CD4-positive, CD25-positive, alpha-beta regulatory T cell (primary cell): ENCODE data around the gene AATK. TPM values are rescaled to one million over a fixed set of nuclear protein-coding genes. Genes with fewer than 3 reads are reported as not detected.

Experiments used
- ATAC-seq, 2 donors: fragments of 150-1000 bp; cut with Tn5 transposase; one replicate each; pipeline ENCODE4 v1.10.0; 2021; ENCODE audit warnings: low read depth in 2 of 2, moderate number of reproducible peaks in 2 of 2, moderate library complexity in 1 of 2
- DNase-seq, 3 donors: peaks; one replicate each; pipeline versions ENCODE4 v3.0.0 to v3.0.0-alpha.2; 2012 to 2022; ENCODE audit warnings: mixed read lengths in 1 of 3
- H3K27ac ChIP-seq: one replicate; pipeline ENCODE4 v1.7.0; 2013; ENCODE audit warnings: mild to moderate bottlenecking, low read length; ENCODE audit not compliant: insufficient read depth, poor library complexity, severe bottlenecking
- H3K27me3 ChIP-seq: one replicate; pipeline ENCODE4 v1.7.0; 2013; ENCODE audit warnings: low read length; ENCODE audit not compliant: control insufficient read depth, insufficient read depth
- H3K36me3 ChIP-seq: one replicate; pipeline ENCODE4 v1.7.0; 2013; ENCODE audit warnings: mild to moderate bottlenecking, low read length, moderate library complexity; ENCODE audit not compliant: control insufficient read depth, insufficient read depth
- H3K4me1 ChIP-seq: 2 replicates; pipeline ENCODE4 v1.7.0; 2013; ENCODE audit warnings: mild to moderate bottlenecking, low read length; ENCODE audit not compliant: insufficient read depth, control insufficient read depth, poor library complexity, severe bottlenecking
- H3K4me3 ChIP-seq: one replicate; pipeline ENCODE4 v1.7.0; 2013; ENCODE audit warnings: low read depth, mild to moderate bottlenecking, low read length, moderate library complexity
- H3K9me3 ChIP-seq, 2 experiments: 1 replicate in 1 of 2; 2 replicates in 1 of 2; pipeline ENCODE4 v1.7.0; 2013; ENCODE audit warnings: low read length in 2 of 2, mild to moderate bottlenecking in 1 of 2, moderate library complexity in 1 of 2; ENCODE audit not compliant: control insufficient read depth in 2 of 2
- H3K27ac Mint-ChIP-seq, 3 donors: one replicate each; pipeline ENCODE4 v1.8.0; 2020 to 2022; ENCODE audit warnings: mild to moderate bottlenecking in 3 of 3, mixed read lengths in 3 of 3, moderate library complexity in 2 of 3
- H3K27me3 Mint-ChIP-seq: one replicate; pipeline ENCODE4 v1.8.0; 2022; ENCODE audit warnings: mild to moderate bottlenecking, mixed read lengths
- H3K36me3 Mint-ChIP-seq: one replicate; pipeline ENCODE4 v1.8.0; 2020; ENCODE audit warnings: mixed read lengths
- H3K4me1 Mint-ChIP-seq, 4 donors: one replicate each; pipeline ENCODE4 v1.8.0; 2020 to 2022; ENCODE audit warnings: mixed read lengths in 4 of 4, mild to moderate bottlenecking in 1 of 4
- H3K4me3 Mint-ChIP-seq, 4 donors: one replicate each; pipeline ENCODE4 v1.8.0; 2020 to 2022; ENCODE audit warnings: mild to moderate bottlenecking in 4 of 4, mixed read lengths in 4 of 4, moderate library complexity in 3 of 4
- H3K9me3 Mint-ChIP-seq, 7 donors: one replicate each; pipeline ENCODE4 v1.8.0; 2020 to 2022; ENCODE audit warnings: mixed read lengths in 7 of 7, mild to moderate bottlenecking in 3 of 7, moderate library complexity in 2 of 7
- polyA plus RNA-seq, 4 donors: library from polyadenylated mRNA; unstranded; fragments of 300-500 nt; fragmentation: Illumina TruSeq; gene quantifications; one replicate each; pipeline ENCODE4 v1.2.3, GENCODE V29; 2021
- total RNA-seq: library from RNA; stranded (reverse); gene quantifications from one replicate; pipeline ENCODE4 v1.2.3, GENCODE V29; 2022

The AATK gene
- total and polyA plus RNA-seq, 5 donors from 2014 or later: 0.03 to 0.26 (median 0.16) TPM; not detected in 2

GRCh38 chr17:81103379-81103778, 62.6 kb downstream of the AATK start:
- no peak for ATAC-seq
- DNase-seq: no peak
- Mint-ChIP-seq H3K9me3 (no peaks in the 10 kb centered on the region), H3K27me3 (no peaks in the 10 kb centered on the region), H3K27ac (no peak overlapping the region), H3K4me3 (no peak overlapping the region), H3K4me1 (peaks cover 0 to 3% (median 0%) of the 10 kb centered on the region in 4 donors), H3K36me3 (no peaks in the 10 kb centered on the region)
- H3K27me3 ChIP-seq: no peaks in the 10 kb centered on the region
- no peak overlapping the region for H3K4me3 ChIP-seq
- no peaks in the 10 kb centered on the region for H3K9me3 ChIP-seq
- H3K36me3 ChIP-seq: no peaks in the 10 kb centered on the region
- H3K4me1 ChIP-seq: peaks cover 7% of the 10 kb centered on the region
- H3K27ac ChIP-seq: no peak overlapping the region

DNA sequence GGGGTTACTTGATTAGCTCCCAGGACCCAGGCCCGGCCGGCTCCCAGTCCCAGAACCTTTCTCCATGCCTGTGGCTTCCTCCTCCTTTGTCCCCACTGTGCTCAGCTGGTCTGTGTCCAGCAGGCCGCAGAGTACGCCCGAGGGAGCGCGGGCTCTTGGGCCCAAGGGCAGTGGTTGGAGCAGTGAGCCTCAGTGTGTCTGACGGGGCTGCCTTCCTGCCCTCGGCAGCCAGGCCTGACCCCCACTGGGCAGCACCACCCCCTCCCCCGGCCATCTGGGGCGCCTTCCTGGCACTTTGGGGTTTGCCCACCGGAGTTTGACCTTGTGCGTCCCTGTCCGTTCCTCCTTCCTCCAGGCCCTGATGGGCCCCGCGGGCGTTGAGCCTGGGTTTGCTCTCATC, 63.2 kb downstream of the AATK start:
- H3K27me3 Mint-ChIP-seq: no peaks in the 10 kb centered on the region
- H3K36me3 Mint-ChIP-seq: no peaks in the 10 kb centered on the region
- no peaks in the 10 kb centered on the region for H3K27me3 ChIP-seq
- no peaks in the 10 kb centered on the region for H3K36me3 ChIP-seq
- peaks cover 0 to 3% (median 0%) of the 10 kb centered on the region in 4 donors for H3K4me1 Mint-ChIP-seq
- no peak overlapping the region for H3K4me3 ChIP-seq
- no peaks in the 10 kb centered on the region for H3K9me3 ChIP-seq
- H3K9me3 Mint-ChIP-seq: no peaks in the 10 kb centered on the region
- no peak overlapping the region for H3K4me3 Mint-ChIP-seq
- peaks cover 9% of the 10 kb centered on the region for H3K4me1 ChIP-seq
- H3K27ac Mint-ChIP-seq: no peak overlapping the region
- ATAC-seq: no peak
- no peak for DNase-seq
- no peak overlapping the region for H3K27ac ChIP-seq

DNA sequence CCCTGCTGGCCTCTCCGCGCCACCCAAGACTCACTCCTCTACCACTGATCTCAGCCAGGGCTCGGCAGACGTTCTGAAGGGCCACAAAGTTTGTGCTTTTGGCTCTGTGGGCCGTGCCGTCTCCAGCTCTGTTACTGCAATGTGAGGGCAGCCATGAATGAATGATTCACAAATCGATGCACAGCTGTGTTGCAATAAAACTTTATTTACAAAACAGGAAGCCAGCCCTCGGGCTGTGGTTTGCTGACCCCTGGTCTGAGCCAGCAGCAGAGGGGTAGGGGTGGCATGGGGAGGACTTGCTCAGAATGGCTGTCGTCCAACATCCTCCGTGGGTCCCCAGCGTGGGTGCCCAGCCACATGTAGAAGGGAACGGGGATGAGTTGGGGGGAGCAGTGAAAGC, 63.7 kb downstream of the AATK start:
- Mint-ChIP-seq H3K27ac (peak overlapping the region in 1 of 3 donors; percentile 62), H3K9me3 (no peaks in the 10 kb centered on the region), H3K36me3 (no peaks in the 10 kb centered on the region), H3K27me3 (no peaks in the 10 kb centered on the region), H3K4me1 (peaks cover 0 to 5% (median 0%) of the 10 kb centered on the region in 4 donors), H3K4me3 (no peak overlapping the region)
- ATAC-seq (no peak), DNase-seq (no peak)
- no peak overlapping the region for H3K4me3 ChIP-seq
- H3K9me3 ChIP-seq: no peaks in the 10 kb centered on the region
- H3K27me3 ChIP-seq: no peaks in the 10 kb centered on the region
- peaks cover 13% of the 10 kb centered on the region for H3K4me1 ChIP-seq
- no peak overlapping the region for H3K27ac ChIP-seq
- no peaks in the 10 kb centered on the region for H3K36me3 ChIP-seq

DNA sequence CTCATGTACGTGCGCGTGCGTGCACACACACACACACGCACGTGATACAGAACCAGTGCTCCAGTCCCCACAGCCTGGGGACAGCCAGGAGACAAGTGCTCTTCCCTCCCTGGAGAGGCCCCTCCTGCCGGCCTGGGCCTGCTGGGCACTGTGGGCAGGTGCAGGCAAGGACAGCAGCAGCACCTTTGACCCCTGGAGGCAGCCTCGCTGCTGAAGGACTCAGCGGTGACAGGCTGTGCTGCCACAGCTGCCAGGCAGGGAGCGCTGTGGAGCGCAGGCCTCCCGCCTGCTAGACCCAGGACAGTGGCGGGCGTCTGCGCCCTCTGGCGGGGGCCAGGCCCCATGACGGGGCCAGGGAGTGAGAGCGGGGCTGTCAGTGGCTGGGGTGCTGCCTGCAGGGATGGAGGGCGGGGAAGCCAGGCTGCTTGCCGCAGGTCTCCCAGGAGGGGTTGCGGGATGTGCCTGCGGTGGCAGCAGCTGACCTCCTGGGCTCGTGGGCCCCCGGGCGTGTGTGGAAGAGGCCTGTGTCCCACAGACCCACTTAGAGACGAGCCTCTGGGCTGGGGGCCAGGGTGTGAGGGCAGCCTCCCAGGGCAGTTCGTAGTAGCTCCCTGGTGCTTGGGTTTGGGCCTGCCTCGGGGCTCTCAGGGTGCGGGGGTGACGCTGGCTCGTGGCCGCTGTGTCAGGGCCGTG, 64.3 kb downstream of the AATK start:
- Histone ChIP-seq H3K36me3 (no peaks in the 10 kb centered on the region), H3K4me1 (peaks cover 17% of the 10 kb centered on the region), H3K9me3 (no peaks in the 10 kb centered on the region), H3K27me3 (no peaks in the 10 kb centered on the region), H3K27ac (no peak overlapping the region), H3K4me3 (no peak overlapping the region)
- Mint-ChIP-seq H3K4me3 (no peak overlapping the region), H3K27me3 (no peaks in the 10 kb centered on the region), H3K27ac (no peak overlapping the region), H3K4me1 (peaks cover 0 to 9% (median 0%) of the 10 kb centered on the region in 4 donors), H3K9me3 (no peaks in the 10 kb centered on the region), H3K36me3 (no peaks in the 10 kb centered on the region)
- peak; percentile 98 to 99 for ATAC-seq
- peak; percentile 74 to 85 (median 85) for DNase-seq

DNA sequence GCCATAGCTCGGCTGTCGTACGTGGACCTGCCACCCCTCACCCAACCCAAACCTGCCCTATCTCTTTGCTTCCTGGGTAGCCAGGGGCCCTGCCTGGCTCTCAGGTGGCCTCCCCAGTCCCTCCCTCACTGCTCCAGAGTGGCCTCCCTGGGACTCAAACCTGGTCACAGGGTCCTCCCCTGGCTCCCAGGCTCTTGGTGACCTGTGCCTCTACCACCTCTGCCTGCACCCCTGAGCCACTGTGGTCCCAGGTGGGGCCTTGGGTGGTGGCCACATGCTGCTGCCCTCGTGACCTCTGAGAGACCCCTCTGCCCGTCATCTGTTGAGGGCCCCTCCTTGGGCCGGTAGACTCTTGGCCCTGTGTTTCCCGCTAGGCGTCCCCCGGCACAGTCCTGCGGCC, 65.4 kb downstream of the AATK start:
- no peak overlapping the region for H3K27ac Mint-ChIP-seq
- ATAC-seq (no peak), DNase-seq (no peak)
- peaks cover 26% of the 10 kb centered on the region for H3K4me1 ChIP-seq
- no peak overlapping the region for H3K4me3 Mint-ChIP-seq
- H3K36me3 ChIP-seq: no peaks in the 10 kb centered on the region
- H3K4me1 Mint-ChIP-seq: peaks cover 0 to 18% (median 1%) of the 10 kb centered on the region in 4 donors
- no peaks in the 10 kb centered on the region for H3K9me3 Mint-ChIP-seq
- no peaks in the 10 kb centered on the region for H3K9me3 ChIP-seq
- no peaks in the 10 kb centered on the region for H3K27me3 ChIP-seq
- no peak overlapping the region for H3K27ac ChIP-seq
- H3K27me3 Mint-ChIP-seq: no peaks in the 10 kb centered on the region
- no peak overlapping the region for H3K4me3 ChIP-seq
- no peaks in the 10 kb centered on the region for H3K36me3 Mint-ChIP-seq

DNA sequence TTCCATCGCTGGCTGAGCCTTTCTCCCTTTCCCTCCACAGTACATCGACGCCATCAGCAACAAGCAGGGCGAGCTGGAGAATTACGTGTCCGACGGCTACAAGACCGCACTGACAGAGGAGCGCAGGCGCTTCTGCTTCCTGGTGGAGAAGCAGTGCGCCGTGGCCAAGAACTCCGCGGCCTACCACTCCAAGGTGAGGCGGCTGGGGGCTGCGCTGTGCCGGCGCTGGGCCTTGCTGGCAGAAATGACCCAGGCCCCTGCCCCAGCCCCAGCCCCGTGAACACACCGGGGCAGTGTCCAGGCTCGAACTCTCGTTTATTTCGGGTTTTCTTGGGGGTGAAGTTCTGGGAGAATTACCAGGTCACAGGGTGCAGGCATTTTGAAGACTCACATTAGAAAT, 66.1 kb downstream of the AATK start:
- Histone ChIP-seq H3K9me3 (no peaks in the 10 kb centered on the region), H3K4me1 (peaks cover 34% of the 10 kb centered on the region), H3K4me3 (no peak overlapping the region), H3K27ac (no peak overlapping the region), H3K27me3 (no peaks in the 10 kb centered on the region), H3K36me3 (no peaks in the 10 kb centered on the region)
- no peak overlapping the region for H3K27ac Mint-ChIP-seq
- no peaks in the 10 kb centered on the region for H3K9me3 Mint-ChIP-seq
- no peak for ATAC-seq
- no peak overlapping the region for H3K4me3 Mint-ChIP-seq
- H3K36me3 Mint-ChIP-seq: no peaks in the 10 kb centered on the region
- H3K4me1 Mint-ChIP-seq: peaks cover 0 to 26% (median 5%) of the 10 kb centered on the region in 4 donors
- no peaks in the 10 kb centered on the region for H3K27me3 Mint-ChIP-seq
- DNase-seq: no peak

DNA sequence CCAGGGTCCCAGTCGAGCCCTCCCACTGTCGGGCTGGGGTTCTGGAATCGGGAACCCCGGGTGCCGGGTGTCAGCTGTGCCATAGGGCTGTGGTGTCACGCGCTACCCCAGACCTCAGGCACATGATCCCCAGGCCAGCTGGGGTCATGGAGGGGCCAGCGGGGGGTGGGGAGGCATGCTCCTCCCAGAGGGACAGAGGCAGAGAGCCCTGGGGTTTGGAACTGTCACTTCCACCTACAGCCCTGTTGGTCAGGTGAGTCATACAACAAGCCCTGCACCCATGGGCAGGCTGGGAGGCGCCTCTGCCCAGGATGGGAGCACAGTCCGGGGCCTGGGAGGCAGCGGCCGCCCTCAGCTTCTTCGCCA, 68.1 kb downstream of the AATK start:
- H3K4me3 ChIP-seq: no peak overlapping the region
- Mint-ChIP-seq H3K27me3 (no peaks in the 10 kb centered on the region), H3K4me3 (peak overlapping the region in 1 of 4 donors; percentile 45), H3K4me1 (peaks cover 0 to 43% (median 11%) of the 10 kb centered on the region in 4 donors), H3K27ac (no peak overlapping the region), H3K9me3 (no peaks in the 10 kb centered on the region), H3K36me3 (no peaks in the 10 kb centered on the region)
- peaks cover 42% of the 10 kb centered on the region for H3K4me1 ChIP-seq
- H3K9me3 ChIP-seq: no peaks in the 10 kb centered on the region
- ATAC-seq (no peak), DNase-seq (no peak)
- H3K27me3 ChIP-seq: no peaks in the 10 kb centered on the region
- no peak overlapping the region for H3K27ac ChIP-seq
- no peaks in the 10 kb centered on the region for H3K36me3 ChIP-seq
